ENCODE data around the gene PGK2. TPM values are rescaled to one million over a fixed set of nuclear protein-coding genes. Genes with fewer than 3 reads are reported as not detected.
"Not testable (repeated sequence)": the region's sequence is repeated elsewhere in the genome, so short reads cannot be mapped to it uniquely, and the experiment has no call there.

The PGK2 gene
- total RNA-seq, 4 donors from 2014 or later, result not detected

- TF ChIP-seq, protein P1, sequence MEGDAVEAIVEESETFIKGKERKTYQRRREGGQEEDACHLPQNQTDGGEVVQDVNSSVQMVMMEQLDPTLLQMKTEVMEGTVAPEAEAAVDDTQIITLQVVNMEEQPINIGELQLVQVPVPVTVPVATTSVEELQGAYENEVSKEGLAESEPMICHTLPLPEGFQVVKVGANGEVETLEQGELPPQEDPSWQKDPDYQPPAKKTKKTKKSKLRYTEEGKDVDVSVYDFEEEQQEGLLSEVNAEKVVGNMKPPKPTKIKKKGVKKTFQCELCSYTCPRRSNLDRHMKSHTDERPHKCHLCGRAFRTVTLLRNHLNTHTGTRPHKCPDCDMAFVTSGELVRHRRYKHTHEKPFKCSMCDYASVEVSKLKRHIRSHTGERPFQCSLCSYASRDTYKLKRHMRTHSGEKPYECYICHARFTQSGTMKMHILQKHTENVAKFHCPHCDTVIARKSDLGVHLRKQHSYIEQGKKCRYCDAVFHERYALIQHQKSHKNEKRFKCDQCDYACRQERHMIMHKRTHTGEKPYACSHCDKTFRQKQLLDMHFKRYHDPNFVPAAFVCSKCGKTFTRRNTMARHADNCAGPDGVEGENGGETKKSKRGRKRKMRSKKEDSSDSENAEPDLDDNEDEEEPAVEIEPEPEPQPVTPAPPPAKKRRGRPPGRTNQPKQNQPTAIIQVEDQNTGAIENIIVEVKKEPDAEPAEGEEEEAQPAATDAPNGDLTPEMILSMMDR (IDR thresholded peaks at IDR 0.05), result no peak
- DNase-seq (ENCODE audit: low spot score), result no peak
- ATAC-seq (ENCODE audit: low FRiP score), result no peak
Measured at GRCh38 chr6:49805246-49805645, 18.2 kb upstream of the PGK2 start.

GRCh38 chr6:49801525-49801924 is 14.4 kb upstream of the PGK2 start:
- DNase-seq (ENCODE audit: low spot score) (no peak), ATAC-seq (ENCODE audit: low FRiP score) (no peak)
- TF ChIP-seq, protein P1 (IDR thresholded peaks at IDR 0.05), result no peak

DNA sequence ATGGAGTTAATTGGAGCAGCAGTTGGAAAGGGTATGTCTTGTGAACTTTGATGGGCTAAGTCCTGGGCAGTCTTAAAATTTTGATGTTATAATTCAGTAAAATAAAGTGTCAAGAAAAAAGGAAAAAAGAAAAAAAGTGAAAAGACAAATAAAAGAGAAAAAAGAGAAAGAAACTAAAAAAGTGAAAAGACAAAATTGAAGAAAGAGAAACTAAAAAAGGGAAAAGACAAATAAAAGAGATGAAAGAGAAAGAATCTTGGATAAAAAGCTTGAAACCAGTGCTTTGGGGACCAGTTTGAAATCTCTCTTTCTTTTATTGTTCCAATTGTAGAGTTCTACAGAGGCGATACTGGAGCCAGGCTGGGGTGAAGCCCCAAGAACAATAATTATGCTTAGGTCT is 12.0 kb upstream of the PGK2 start:
- TF ChIP-seq, protein P1 (IDR thresholded peaks at IDR 0.05), result no peak
- DNase-seq (ENCODE audit: low spot score) (no peak), ATAC-seq (ENCODE audit: low FRiP score) (no peak)

GRCh38 chr6:49796842-49797455 is 9.9 kb upstream of the PGK2 start:
- DNase-seq (ENCODE audit: low spot score); ATAC-seq (ENCODE audit: low FRiP score): not testable (repeated sequence)

DNA sequence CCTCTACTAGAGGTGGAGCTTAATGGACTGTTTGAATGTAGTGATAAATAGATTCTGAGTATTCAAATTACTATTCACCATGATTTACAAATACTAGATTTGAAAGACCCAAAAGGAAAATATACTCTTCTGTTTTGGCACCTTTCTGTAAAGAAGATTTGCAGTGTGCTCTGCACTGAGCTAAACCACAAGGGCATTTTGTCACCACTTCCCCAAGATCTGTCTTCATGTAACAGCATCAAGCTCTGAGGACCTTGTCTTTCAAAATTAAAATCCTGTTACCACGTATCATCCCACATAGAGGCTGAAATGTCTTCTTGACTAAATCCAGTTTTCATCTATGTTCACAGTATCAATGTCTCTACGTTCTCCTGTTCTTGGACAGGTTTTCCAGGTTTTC is 3.3 kb upstream of the PGK2 start:
- DNase-seq (ENCODE audit: low spot score) (no peak), ATAC-seq (ENCODE audit: low FRiP score) (no peak)
- TF ChIP-seq, protein P1 (IDR thresholded peaks at IDR 0.05), result no peak

GRCh38 chr6:49784272-49784671 is 2.8 kb downstream of the PGK2 start:
- ATAC-seq (ENCODE audit: low FRiP score), result no peak
- TF ChIP-seq, protein P1 (IDR thresholded peaks at IDR 0.05), result no peak
- no peak for DNase-seq (ENCODE audit: low spot score)

DNA sequence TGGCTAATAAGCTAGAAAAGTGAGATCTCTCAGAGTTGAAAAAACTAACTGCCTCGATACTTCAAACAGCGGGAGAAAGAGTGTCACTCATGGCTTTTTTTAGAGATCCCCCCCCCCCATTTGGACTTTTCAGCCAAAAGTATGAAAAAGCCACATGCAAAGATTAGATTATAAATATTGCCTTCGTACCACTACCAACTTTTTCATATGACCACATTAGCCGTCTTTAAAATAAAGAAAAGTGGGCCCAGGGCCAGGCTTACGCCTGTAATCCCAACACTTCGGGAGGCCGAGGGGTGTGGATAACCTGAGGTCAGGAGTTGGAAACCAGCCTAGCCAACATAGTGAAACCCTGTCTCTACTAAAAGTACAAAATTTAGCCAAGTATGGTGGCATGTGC is 4.4 kb downstream of the PGK2 start:
- DNase-seq (ENCODE audit: low spot score) (no peak), ATAC-seq (ENCODE audit: low FRiP score) (no peak)
- TF ChIP-seq, protein P1 (IDR thresholded peaks at IDR 0.05), result no peak
